ENCODE results near the gene TSC22D3.

DNA sequence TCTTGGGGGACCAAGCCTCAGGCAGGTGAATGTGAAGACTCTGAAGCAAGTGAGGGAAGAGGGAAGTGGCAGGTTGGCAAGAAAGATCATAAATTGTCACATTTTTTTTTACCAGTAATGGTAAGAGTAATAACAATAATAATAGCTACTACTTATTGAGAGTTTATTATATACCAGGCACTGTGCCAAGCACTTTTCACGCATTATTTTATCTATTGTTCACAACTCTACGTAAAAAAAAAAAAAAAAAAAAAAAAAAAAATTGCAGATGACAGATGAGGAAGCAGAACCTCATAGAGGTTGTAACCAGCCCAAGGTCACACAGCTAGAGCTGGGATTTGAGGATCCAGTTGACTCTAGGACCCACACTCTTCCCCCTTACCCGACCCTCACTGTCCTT, 40.9 kb downstream of the TSC22D3 start:
- TF ChIP-seq, protein P1, sequence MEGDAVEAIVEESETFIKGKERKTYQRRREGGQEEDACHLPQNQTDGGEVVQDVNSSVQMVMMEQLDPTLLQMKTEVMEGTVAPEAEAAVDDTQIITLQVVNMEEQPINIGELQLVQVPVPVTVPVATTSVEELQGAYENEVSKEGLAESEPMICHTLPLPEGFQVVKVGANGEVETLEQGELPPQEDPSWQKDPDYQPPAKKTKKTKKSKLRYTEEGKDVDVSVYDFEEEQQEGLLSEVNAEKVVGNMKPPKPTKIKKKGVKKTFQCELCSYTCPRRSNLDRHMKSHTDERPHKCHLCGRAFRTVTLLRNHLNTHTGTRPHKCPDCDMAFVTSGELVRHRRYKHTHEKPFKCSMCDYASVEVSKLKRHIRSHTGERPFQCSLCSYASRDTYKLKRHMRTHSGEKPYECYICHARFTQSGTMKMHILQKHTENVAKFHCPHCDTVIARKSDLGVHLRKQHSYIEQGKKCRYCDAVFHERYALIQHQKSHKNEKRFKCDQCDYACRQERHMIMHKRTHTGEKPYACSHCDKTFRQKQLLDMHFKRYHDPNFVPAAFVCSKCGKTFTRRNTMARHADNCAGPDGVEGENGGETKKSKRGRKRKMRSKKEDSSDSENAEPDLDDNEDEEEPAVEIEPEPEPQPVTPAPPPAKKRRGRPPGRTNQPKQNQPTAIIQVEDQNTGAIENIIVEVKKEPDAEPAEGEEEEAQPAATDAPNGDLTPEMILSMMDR (IDR thresholded peaks at IDR 0.05; ENCODE audit: low read depth, low read length): no peak
- TF ChIP-seq POLR2A (IDR thresholded peaks at IDR 0.05; ENCODE audit: extremely low read depth, insufficient read length): no peak
- TF ChIP-seq, protein P2, sequence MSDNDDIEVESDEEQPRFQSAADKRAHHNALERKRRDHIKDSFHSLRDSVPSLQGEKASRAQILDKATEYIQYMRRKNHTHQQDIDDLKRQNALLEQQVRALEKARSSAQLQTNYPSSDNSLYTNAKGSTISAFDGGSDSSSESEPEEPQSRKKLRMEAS (IDR thresholded peaks at IDR 0.05; ENCODE audit: low read depth, low read length): no peak
